Measurements from ENCODE around the gene MBTPS1.

Gene MBTPS1

GRCh38 chr16:84156342-84156784, 39.6 kb upstream of the MBTPS1 start:
- DNase-seq (ENCODE audit: low read depth): peak; percentile 20
- no peak overlapping the region for H3K4me3 ChIP-seq (ENCODE audit: control insufficient read depth, low read depth, low read length)
- TF ChIP-seq CTCF (conservative IDR thresholded peaks at IDR 0.05; ENCODE audit: control insufficient read depth, insufficient read depth, low read depth, low read length): peak; percentile 14

GRCh38 chr16:84155771-84156170, 39.0 kb upstream of the MBTPS1 start:
- H3K4me3 ChIP-seq (ENCODE audit: control insufficient read depth, low read depth, low read length): no peak overlapping the region
- TF ChIP-seq CTCF (conservative IDR thresholded peaks at IDR 0.05; ENCODE audit: control insufficient read depth, insufficient read depth, low read depth, low read length): no peak
- DNase-seq (ENCODE audit: low read depth): no peak

- no peak overlapping the region for H3K4me3 ChIP-seq (ENCODE audit: control insufficient read depth, low read depth, low read length)
- no peak for DNase-seq (ENCODE audit: low read depth)
- TF ChIP-seq CTCF (conservative IDR thresholded peaks at IDR 0.05; ENCODE audit: control insufficient read depth, insufficient read depth, low read depth, low read length): no peak
These were observed 38.5 kb upstream of the MBTPS1 start for GRCh38 chr16:84155226-84155625.

GRCh38 chr16:84153660-84154214, 37.0 kb upstream of the MBTPS1 start:
- TF ChIP-seq CTCF (conservative IDR thresholded peaks at IDR 0.05; ENCODE audit: control insufficient read depth, insufficient read depth, low read depth, low read length): no peak
- H3K4me3 ChIP-seq (ENCODE audit: control insufficient read depth, low read depth, low read length): no peak overlapping the region
- peak; percentile 14 for DNase-seq (ENCODE audit: low read depth)

- no peak for DNase-seq (ENCODE audit: low read depth)
- TF ChIP-seq CTCF (conservative IDR thresholded peaks at IDR 0.05; ENCODE audit: control insufficient read depth, insufficient read depth, low read depth, low read length): no peak
- H3K4me3 ChIP-seq (ENCODE audit: control insufficient read depth, low read depth, low read length): no peak overlapping the region
These were observed 34.2 kb upstream of the MBTPS1 start for GRCh38 chr16:84150926-84151325.

GRCh38 chr16:84144859-84145639, 28.3 kb upstream of the MBTPS1 start, which contains the start of the genes DNAAF1 and HSDL1:
DNAAF1 (plus strand) TSS chr16:84145308; CDS start chr16:84145441, 133 bp downstream.
HSDL1 (minus strand) TSS chr16:84145177; CDS start chr16:84131321, 13,856 bp downstream.
- DNase-seq (ENCODE audit: low read depth): peak; percentile 72
- H3K4me3 ChIP-seq (ENCODE audit: control insufficient read depth, low read depth, low read length): peak within 1 kb of the TSS; percentile 81
- no peak for TF ChIP-seq CTCF (conservative IDR thresholded peaks at IDR 0.05; ENCODE audit: control insufficient read depth, insufficient read depth, low read depth, low read length)

Data from fibroblast of mammary gland (primary cell).